Measurements from ENCODE around the gene EFNA3.

Gene EFNA3

GRCh38 chr1:155061381-155062150, 17.1 kb upstream of the EFNA3 start:
- Histone ChIP-seq H3K4me1 (ENCODE audit: control insufficient read depth, insufficient read depth, low read length, unreplicated experiment) (peaks cover 5% of the 10 kb centered on the region), H3K27ac (ENCODE audit: low read depth, low read length) (no peak overlapping the region), H3K27me3 (ENCODE audit: insufficient read depth, low read length) (no peaks in the 10 kb centered on the region), H3K4me3 (ENCODE audit: low read depth, low read length) (no peak overlapping the region), H3K79me2 (ENCODE audit: control insufficient read depth, insufficient read depth, low read length, unreplicated experiment) (no peaks in the 10 kb centered on the region), H3K36me3 (ENCODE audit: insufficient read depth, low read length) (no peaks in the 10 kb centered on the region; the same call in 1 of the 2 replicates), H2AFZ (ENCODE audit: low read length, unreplicated experiment) (no peak overlapping the region)

- peaks cover 5% of the 10 kb centered on the region for H3K4me1 ChIP-seq (ENCODE audit: control insufficient read depth, insufficient read depth, low read length, unreplicated experiment)
Measured at GRCh38 chr1:155062151-155062686, 16.4 kb upstream of the EFNA3 start.

GRCh38 chr1:155062702-155063411, 15.8 kb upstream of the EFNA3 start:
- Histone ChIP-seq H2AFZ (ENCODE audit: low read length, unreplicated experiment) (no peak overlapping the region), H3K79me2 (ENCODE audit: control insufficient read depth, insufficient read depth, low read length, unreplicated experiment) (no peaks in the 10 kb centered on the region), H3K27me3 (ENCODE audit: insufficient read depth, low read length) (no peaks in the 10 kb centered on the region), H3K36me3 (ENCODE audit: insufficient read depth, low read length) (no peaks in the 10 kb centered on the region), H3K4me3 (ENCODE audit: low read depth, low read length) (peak overlapping the region; percentile 88), H3K27ac (ENCODE audit: low read depth, low read length) (no peak overlapping the region), H3K4me1 (ENCODE audit: control insufficient read depth, insufficient read depth, low read length, unreplicated experiment) (peaks cover 5% of the 10 kb centered on the region)

More at GRCh38 chr1:155062151-155062686, 16.4 kb upstream of the EFNA3 start:
- no peak overlapping the region for H3K27ac ChIP-seq (ENCODE audit: low read depth, low read length)
- no peaks in the 10 kb centered on the region for H3K27me3 ChIP-seq (ENCODE audit: insufficient read depth, low read length)
- H3K4me3 ChIP-seq (ENCODE audit: low read depth, low read length) = no peak overlapping the region
- no peak overlapping the region for H2AFZ ChIP-seq (ENCODE audit: low read length, unreplicated experiment)
- H3K79me2 ChIP-seq (ENCODE audit: control insufficient read depth, insufficient read depth, low read length, unreplicated experiment) = no peaks in the 10 kb centered on the region
- no peaks in the 10 kb centered on the region; the same call in 1 of the 2 replicates for H3K36me3 ChIP-seq (ENCODE audit: insufficient read depth, low read length)

GRCh38 chr1:155063550-155064110, 15.0 kb upstream of the EFNA3 start, which contains the start of gene EFNA4:
EFNA4 (plus strand) TSS chr1:155063740; CDS start chr1:155063824, 84 bp downstream.
- peak within 1 kb of the TSS; percentile 88 for H3K4me3 ChIP-seq (ENCODE audit: low read depth, low read length)
- no peaks in the 10 kb centered on the region for H3K36me3 ChIP-seq (ENCODE audit: insufficient read depth, low read length)
- no peak within 1 kb of the TSS for H3K27ac ChIP-seq (ENCODE audit: low read depth, low read length)
- no peaks in the 10 kb centered on the region for H3K27me3 ChIP-seq (ENCODE audit: insufficient read depth, low read length)
- H2AFZ ChIP-seq (ENCODE audit: low read length, unreplicated experiment) = peak within 1 kb of the TSS; percentile 46
- peaks cover 5% of the 10 kb centered on the region for H3K4me1 ChIP-seq (ENCODE audit: control insufficient read depth, insufficient read depth, low read length, unreplicated experiment)
- no peaks in the 10 kb centered on the region for H3K79me2 ChIP-seq (ENCODE audit: control insufficient read depth, insufficient read depth, low read length, unreplicated experiment)

GRCh38 chr1:155064111-155064831, 14.4 kb upstream of the EFNA3 start:
- no peaks in the 10 kb centered on the region for H3K79me2 ChIP-seq (ENCODE audit: control insufficient read depth, insufficient read depth, low read length, unreplicated experiment)
- no peak overlapping the region for H3K27ac ChIP-seq (ENCODE audit: low read depth, low read length)
- H3K4me1 ChIP-seq (ENCODE audit: control insufficient read depth, insufficient read depth, low read length, unreplicated experiment) = peaks cover 8% of the 10 kb centered on the region
- no peaks in the 10 kb centered on the region for H3K36me3 ChIP-seq (ENCODE audit: insufficient read depth, low read length)
- H3K27me3 ChIP-seq (ENCODE audit: insufficient read depth, low read length) = no peaks in the 10 kb centered on the region
- no peak overlapping the region for H2AFZ ChIP-seq (ENCODE audit: low read length, unreplicated experiment)
- peak overlapping the region; percentile 88 for H3K4me3 ChIP-seq (ENCODE audit: low read depth, low read length)

GRCh38 chr1:155064832-155065429, 13.7 kb upstream of the EFNA3 start:
- H3K4me1 ChIP-seq (ENCODE audit: control insufficient read depth, insufficient read depth, low read length, unreplicated experiment) = peaks cover 8% of the 10 kb centered on the region
- H3K27ac ChIP-seq (ENCODE audit: low read depth, low read length) = no peak overlapping the region
- no peaks in the 10 kb centered on the region for H3K79me2 ChIP-seq (ENCODE audit: control insufficient read depth, insufficient read depth, low read length, unreplicated experiment)
- no peak overlapping the region for H2AFZ ChIP-seq (ENCODE audit: low read length, unreplicated experiment)
- no peaks in the 10 kb centered on the region for H3K36me3 ChIP-seq (ENCODE audit: insufficient read depth, low read length)
- peak overlapping the region; percentile 88; the same call in 1 of the 2 replicates for H3K4me3 ChIP-seq (ENCODE audit: low read depth, low read length)
- no peaks in the 10 kb centered on the region for H3K27me3 ChIP-seq (ENCODE audit: insufficient read depth, low read length)

GRCh38 chr1:155066777-155067176, 11.9 kb upstream of the EFNA3 start:
- no peaks in the 10 kb centered on the region for H3K79me2 ChIP-seq (ENCODE audit: control insufficient read depth, insufficient read depth, low read length, unreplicated experiment)
- no peak overlapping the region for H3K27ac ChIP-seq (ENCODE audit: low read depth, low read length)
- H2AFZ ChIP-seq (ENCODE audit: low read length, unreplicated experiment) = no peak overlapping the region
- no peaks in the 10 kb centered on the region for H3K27me3 ChIP-seq (ENCODE audit: insufficient read depth, low read length)
- no peaks in the 10 kb centered on the region for H3K36me3 ChIP-seq (ENCODE audit: insufficient read depth, low read length)
- peaks cover 13% of the 10 kb centered on the region for H3K4me1 ChIP-seq (ENCODE audit: control insufficient read depth, insufficient read depth, low read length, unreplicated experiment)
- H3K4me3 ChIP-seq (ENCODE audit: low read depth, low read length) = no peak overlapping the region

- Histone ChIP-seq H3K36me3 (ENCODE audit: insufficient read depth, low read length) (no peaks in the 10 kb centered on the region), H3K79me2 (ENCODE audit: control insufficient read depth, insufficient read depth, low read length, unreplicated experiment) (no peaks in the 10 kb centered on the region), H3K4me3 (ENCODE audit: low read depth, low read length) (no peak overlapping the region), H3K27ac (ENCODE audit: low read depth, low read length) (no peak overlapping the region), H3K4me1 (ENCODE audit: control insufficient read depth, insufficient read depth, low read length, unreplicated experiment) (peaks cover 10% of the 10 kb centered on the region), H3K27me3 (ENCODE audit: insufficient read depth, low read length) (no peaks in the 10 kb centered on the region), H2AFZ (ENCODE audit: low read length, unreplicated experiment) (no peak overlapping the region)
Measured at GRCh38 chr1:155068599-155068998, 10.0 kb upstream of the EFNA3 start.

- Histone ChIP-seq H3K27me3 (ENCODE audit: insufficient read depth, low read length) (no peaks in the 10 kb centered on the region), H3K36me3 (ENCODE audit: insufficient read depth, low read length) (no peaks in the 10 kb centered on the region), H2AFZ (ENCODE audit: low read length, unreplicated experiment) (no peak overlapping the region), H3K4me1 (ENCODE audit: control insufficient read depth, insufficient read depth, low read length, unreplicated experiment) (peaks cover 10% of the 10 kb centered on the region), H3K79me2 (ENCODE audit: control insufficient read depth, insufficient read depth, low read length, unreplicated experiment) (no peaks in the 10 kb centered on the region), H3K27ac (ENCODE audit: low read depth, low read length) (no peak overlapping the region), H3K4me3 (ENCODE audit: low read depth, low read length) (no peak overlapping the region)
Measured at GRCh38 chr1:155069551-155070157, 9.0 kb upstream of the EFNA3 start.
